A673 (cell line): ENCODE measurements around the gene CD244. TPM values are rescaled to one million over a fixed set of nuclear protein-coding genes. Genes with fewer than 3 reads are reported as not detected.

Experiments used
- BruUV-seq: library from RNA; stranded (reverse); fragments of 400-500 nt; replicated peaks from 2 replicates; lab custom pipeline; 2021; lab: Mats Ljungman, UMichigan
- CTCF ChIA-PET: fragments of 300-600 bp; sonication (Branson Sonifier 250); formaldehyde crosslinking; loops from one replicate; lab custom pipeline; 2022; ENCODE audit warnings: antibody characterized with exemption; lab: Charles Lee
- POLR2A ChIA-PET: fragments of 300-600 bp; sonication (Branson Sonifier 250); formaldehyde crosslinking; loops from one replicate; lab custom pipeline; 2022; ENCODE audit warnings: antibody characterized with exemption; ENCODE audit not compliant: low non-redundant PET; lab: Charles Lee
- DNase-seq: peaks from one replicate; pipeline ENCODE4 v3.0.0-alpha.2; 2015; ENCODE audit warnings: low spot score
- H3K27ac ChIP-seq: fragments of 200-600 bp; sonication (generic); 2 replicates; pipeline ENCODE4 v1.5.1; 2016; ENCODE audit warnings: mixed run types, low read depth, mild to moderate bottlenecking, mixed read lengths, antibody characterized with exemption, low read length; ENCODE audit not compliant: poor library complexity, severe bottlenecking
- H3K27me3 ChIP-seq: fragments of 200-600 bp; sonication (generic); replicated peaks from 2 replicates; pipeline ENCODE4 v1.6.1; 2017; ENCODE audit warnings: mixed run types, low read depth, mild to moderate bottlenecking, mixed read lengths, antibody characterized with exemption, low read length; ENCODE audit not compliant: insufficient read depth, poor library complexity
- H3K36me3 ChIP-seq: fragments of 200-600 bp; sonication (generic); 2 replicates; pipeline ENCODE4 v1.6.1; 2016; ENCODE audit warnings: mixed run types, mild to moderate bottlenecking, mixed read lengths, antibody characterized with exemption, low read length; ENCODE audit not compliant: insufficient read depth, poor library complexity, severe bottlenecking
- H3K4me1 ChIP-seq: fragments of 200-600 bp; sonication (generic); 2 replicates; pipeline ENCODE4 v1.6.1; 2017; ENCODE audit warnings: mixed run types, mild to moderate bottlenecking, mixed read lengths, antibody characterized with exemption, low read length; ENCODE audit not compliant: insufficient read depth, poor library complexity, severe bottlenecking
- H3K4me3 ChIP-seq: fragments of 200-600 bp; sonication (generic); 2 replicates; pipeline ENCODE4 v1.5.1; 2016; ENCODE audit warnings: low read depth, mixed run types, mild to moderate bottlenecking, mixed read lengths, low read length; ENCODE audit not compliant: poor library complexity, severe bottlenecking
- H3K9me3 ChIP-seq: fragments of 200-600 bp; sonication (generic); 2 replicates; pipeline ENCODE4 v1.6.1; 2016; ENCODE audit warnings: mixed run types, low read depth, mild to moderate bottlenecking, mixed read lengths, antibody characterized with exemption, low read length; ENCODE audit not compliant: poor library complexity, severe bottlenecking
- CTCF ChIP-seq: fragments of 300-800, 200-600 bp; sonication (generic); conservative IDR thresholded peaks from 2 replicates; pipeline ENCODE4 v1.5.1; 2017; ENCODE audit warnings: low read depth, mild to moderate bottlenecking, antibody characterized with exemption, low read length, moderate library complexity, mixed read lengths
- EZH2 ChIP-seq: fragments of 200-600 bp; sonication (generic); IDR thresholded peaks from 2 replicates; pipeline ENCODE4 v1.6.1; 2017; ENCODE audit warnings: borderline replicate concordance, low read depth, mild to moderate bottlenecking, mixed read lengths, antibody characterized with exemption, low read length; ENCODE audit not compliant: poor library complexity, severe bottlenecking
- intact Hi-C: fragments of 100-400 bp; cut with micrococcal nuclease; formaldehyde crosslinking; loops from one replicate; pipeline ENCODE4 v1.10.0; 2022; ENCODE audit not compliant: unreplicated experiment
- total RNA-seq: library from RNA; stranded (reverse); gene quantifications from 2 replicates; pipeline ENCODE4 v1.2.3, GENCODE V29; 2021

The CD244 gene
- total RNA-seq, 1 experiment from 2014 or later = not detected

DNA sequence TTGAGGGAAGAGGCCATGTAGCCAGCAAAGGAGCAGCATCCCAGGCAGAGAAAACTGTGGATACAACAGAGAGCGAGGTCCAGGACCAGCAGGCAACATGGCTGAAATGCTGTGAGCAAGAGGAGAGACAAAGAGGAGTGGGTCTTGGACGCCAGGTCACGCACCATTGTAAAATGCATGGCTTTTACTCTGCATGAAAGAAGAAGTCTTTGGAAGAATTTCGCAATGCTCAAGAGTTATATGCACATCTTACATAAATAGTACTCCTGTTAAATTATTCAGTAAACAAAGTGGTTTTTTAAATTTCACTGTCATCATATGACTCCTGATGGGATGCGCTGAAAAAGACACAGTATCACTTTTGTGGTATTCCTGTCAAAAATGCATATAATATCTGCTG, 3.5 kb downstream of the CD244 start:
- TF ChIP-seq EZH2 (no peak), CTCF (no peak)
- no peak for DNase-seq
- Histone ChIP-seq H3K27me3 (peaks cover 27% of the 10 kb centered on the region), H3K36me3 (no peaks in the 10 kb centered on the region), H3K4me3 (no peak overlapping the region), H3K4me1 (no peaks in the 10 kb centered on the region), H3K27ac (no peak overlapping the region), H3K9me3 (no peaks in the 10 kb centered on the region)
- ChIA-PET CTCF (no interaction called here), POLR2A (no interaction called here)
- intact Hi-C loops = no loop called here
- BruUV-seq = no TSS peak

- DNase-seq = no peak
- ChIA-PET CTCF (interaction anchor here (0.5 kb wide), 1 partner anchor 441 kb away, joined by 5 read pairs; no protein-coding TSS in a partner anchor), POLR2A (no interaction called here)
- Histone ChIP-seq H3K27me3 (peaks cover 27% of the 10 kb centered on the region), H3K9me3 (no peaks in the 10 kb centered on the region), H3K36me3 (no peaks in the 10 kb centered on the region), H3K4me3 (no peak overlapping the region), H3K4me1 (no peaks in the 10 kb centered on the region), H3K27ac (no peak overlapping the region)
- TF ChIP-seq CTCF (no peak), EZH2 (no peak)
- no TSS peak for BruUV-seq
- intact Hi-C loops = no loop called here
These were observed 4.2 kb downstream of the CD244 start for GRCh38 chr1:160858507-160858906.

- POLR2A ChIA-PET = no interaction called here
- no TSS peak for BruUV-seq
These were observed 4.6 kb downstream of the CD244 start for GRCh38 chr1:160858097-160858496.

More at GRCh38 chr1:160858097-160858496, 4.6 kb downstream of the CD244 start:
- DNase-seq = no peak
- H3K4me3 ChIP-seq = no peak overlapping the region
- no peaks in the 10 kb centered on the region for H3K4me1 ChIP-seq
- no peaks in the 10 kb centered on the region for H3K36me3 ChIP-seq
- H3K27ac ChIP-seq = no peak overlapping the region
- intact Hi-C loops = no loop called here
- peaks cover 26% of the 10 kb centered on the region for H3K27me3 ChIP-seq
- CTCF ChIA-PET = interaction anchor here (0.5 kb wide), 1 partner anchor 441 kb away, joined by 5 read pairs; no protein-coding TSS in a partner anchor
- no peaks in the 10 kb centered on the region for H3K9me3 ChIP-seq
- TF ChIP-seq EZH2 (no peak), CTCF (no peak)
